SK-N-SH treated with all-trans-retinoic acid at 6 μM for 48 hours (cell line): ENCODE data around the gene DOP1B.

Experiments
- ATAC-seq: fragments of 200-7000 bp; cut with Tn5 transposase; 3 replicates; pipeline ENCODE4 v1.9.1; 2020; ENCODE audit warnings: mild to moderate bottlenecking, moderate library complexity
- ARNTL ChIP-seq: fragments of 450-650 bp; formaldehyde crosslinking; IDR thresholded peaks from 2 replicates; pipeline ENCODE4 v1.5.0; 2020; ENCODE audit warnings: low read depth, mild to moderate bottlenecking, moderate library complexity, borderline replicate concordance
- BACH2 ChIP-seq: fragments of 250-450 bp; sonication (Bioruptor Pico); IDR thresholded peaks from 2 replicates; pipeline ENCODE4 v1.9.0; 2021; ENCODE audit warnings: mild to moderate bottlenecking, borderline replicate concordance
- CREB5 ChIP-seq: fragments of 250-450 bp; sonication (Bioruptor Pico); IDR thresholded peaks from 2 replicates; pipeline ENCODE4 v1.5.1; 2020; ENCODE audit warnings: low read depth, mild to moderate bottlenecking, moderate library complexity
- CSDC2 ChIP-seq: fragments of 250-450 bp; sonication (Bioruptor Pico); IDR thresholded peaks from 2 replicates; pipeline ENCODE4 v1.5.0; 2020; ENCODE audit warnings: mild to moderate bottlenecking, moderate library complexity
- CSRNP3 ChIP-seq: fragments of 250-450 bp; sonication (Bioruptor Pico); IDR thresholded peaks from 2 replicates; pipeline ENCODE4 v1.5.1; 2021; ENCODE audit warnings: mild to moderate bottlenecking, moderate library complexity
- ESRRG ChIP-seq: fragments of 250-450 bp; sonication (Bioruptor Pico); IDR thresholded peaks from 2 replicates; pipeline ENCODE4 v1.6.1; 2021; ENCODE audit warnings: mild to moderate bottlenecking
- GLIS3 ChIP-seq: fragments of 250-450 bp; sonication (Bioruptor Pico); IDR thresholded peaks from 2 replicates; pipeline ENCODE4 v1.5.0; 2020; ENCODE audit warnings: mild to moderate bottlenecking, moderate library complexity
- ISL1 ChIP-seq: fragments of 250-450 bp; sonication (Bioruptor Pico); IDR thresholded peaks from 2 replicates; pipeline ENCODE4 v2.1.2; 2022; ENCODE audit warnings: mild to moderate bottlenecking, moderate library complexity
- PATZ1 ChIP-seq: fragments of 250-450 bp; sonication (Bioruptor Pico); IDR thresholded peaks from 2 replicates; pipeline ENCODE4 v1.8.0; 2020; ENCODE audit warnings: mild to moderate bottlenecking, moderate library complexity, borderline replicate concordance
- POU6F1 ChIP-seq: fragments of 250-450 bp; sonication (Bioruptor Pico); IDR thresholded peaks from 2 replicates; pipeline ENCODE4 v1.8.0; 2021; ENCODE audit warnings: low read depth, mild to moderate bottlenecking, moderate library complexity, borderline replicate concordance
- PPARA ChIP-seq: fragments of 250-450 bp; sonication (Bioruptor Pico); IDR thresholded peaks from 2 replicates; pipeline ENCODE4 v1.5.0; 2020; ENCODE audit warnings: mild to moderate bottlenecking, borderline replicate concordance
- RARB ChIP-seq: fragments of 250-450 bp; sonication (Bioruptor Pico); IDR thresholded peaks from 2 replicates; pipeline ENCODE4 v1.8.0; 2021; ENCODE audit warnings: mild to moderate bottlenecking, moderate library complexity
- SNAI2 ChIP-seq: fragments of 250-450 bp; sonication (Bioruptor Pico); IDR thresholded peaks from 2 replicates; pipeline ENCODE4 v1.5.0; 2020; ENCODE audit warnings: mild to moderate bottlenecking, moderate library complexity
- TCF4 ChIP-seq: fragments of 250-450 bp; sonication (Bioruptor Pico); IDR thresholded peaks from 2 replicates; pipeline ENCODE4 v1.8.0; 2021; ENCODE audit warnings: mild to moderate bottlenecking, moderate library complexity, borderline replicate concordance
- TOX ChIP-seq: fragments of 250-450 bp; sonication (Bioruptor Pico); IDR thresholded peaks from 2 replicates; pipeline ENCODE4 v1.8.0; 2021; ENCODE audit warnings: mild to moderate bottlenecking, moderate library complexity, borderline replicate concordance
- TSHZ2 ChIP-seq: fragments of 250-450 bp; sonication (Bioruptor Pico); IDR thresholded peaks from 2 replicates; pipeline ENCODE4 v1.5.0; 2020; ENCODE audit warnings: mild to moderate bottlenecking, moderate library complexity
- ZC3H10 ChIP-seq: fragments of 250-450 bp; sonication (Bioruptor Pico); IDR thresholded peaks from 2 replicates; pipeline ENCODE4 v1.5.1; 2021; ENCODE audit warnings: mild to moderate bottlenecking, moderate library complexity
- ZFP3 ChIP-seq: fragments of 250-450 bp; sonication (Bioruptor Pico); IDR thresholded peaks from 2 replicates; pipeline ENCODE4 v1.5.0; 2020; ENCODE audit warnings: mild to moderate bottlenecking, moderate library complexity
- ZFP30 ChIP-seq: fragments of 450-650 bp; formaldehyde crosslinking; IDR thresholded peaks from 2 replicates; pipeline ENCODE4 v1.5.0; 2022; ENCODE audit warnings: mild to moderate bottlenecking, moderate library complexity
- ZNF565 ChIP-seq: fragments of 450-650 bp; formaldehyde crosslinking; conservative IDR thresholded peaks from 2 replicates; pipeline ENCODE4 v1.5.0; 2020; ENCODE audit warnings: low read depth, mild to moderate bottlenecking, moderate library complexity
- ZNF8 ChIP-seq: fragments of 450-650 bp; formaldehyde crosslinking; IDR thresholded peaks from 2 replicates; pipeline ENCODE4 v1.5.0; 2020; ENCODE audit warnings: mild to moderate bottlenecking, moderate library complexity

DOP1B gene

GRCh38 chr21:36125512-36126207, 31.0 kb upstream of the DOP1B start:
- TF ChIP-seq ZNF8 (CRISPR knock-in tag), result no peak
- TF ChIP-seq, all 23 proteins: peak for 0
- peak; percentile 57 for ATAC-seq

GRCh38 chr21:36126208-36126565, 30.4 kb upstream of the DOP1B start:
- ATAC-seq, result no peak
- TF ChIP-seq POU6F1 (CRISPR knock-in tag), result no peak
- TF ChIP-seq ZFP30, result no peak
- TF ChIP-seq TOX (CRISPR knock-in tag), result no peak
- TF ChIP-seq CSDC2, result no peak
- TF ChIP-seq GLIS3 (CRISPR knock-in tag), result no peak
- no peak for TF ChIP-seq PATZ1
- no peak for TF ChIP-seq TCF4 (CRISPR knock-in tag)
- no peak for TF ChIP-seq CSRNP3
- no peak for TF ChIP-seq ZNF565 (CRISPR knock-in tag)
- no peak for TF ChIP-seq PPARA (CRISPR knock-in tag)
- no peak for TF ChIP-seq BACH2 (CRISPR knock-in tag)
- TF ChIP-seq ISL1, result no peak
- no peak for TF ChIP-seq ESRRG (CRISPR knock-in tag)
- TF ChIP-seq CREB5, result no peak
- no peak for TF ChIP-seq ZFP3 (CRISPR knock-in tag)
- TF ChIP-seq ARNTL, result no peak
- TF ChIP-seq ZC3H10 (CRISPR knock-in tag), result no peak
- no peak for TF ChIP-seq ZNF8 (CRISPR knock-in tag)
- no peak for TF ChIP-seq TSHZ2 (CRISPR knock-in tag)

- no peak for ATAC-seq
- TF ChIP-seq ZFP3 (CRISPR knock-in tag) (no peak), RARB (CRISPR knock-in tag) (no peak), CREB5 (no peak), TOX (CRISPR knock-in tag) (no peak), ZFP30 (no peak), SNAI2 (CRISPR knock-in tag) (no peak), ZNF565 (CRISPR knock-in tag) (no peak), TSHZ2 (CRISPR knock-in tag) (no peak), ARNTL (no peak), ESRRG (CRISPR knock-in tag) (no peak), TCF4 (CRISPR knock-in tag) (no peak), CSRNP3 (no peak), CSDC2 (no peak)
These were observed 30.0 kb upstream of the DOP1B start for GRCh38 chr21:36126621-36127110.
